ENCODE results near the gene LPAR3. TPM values are rescaled to one million over a fixed set of nuclear protein-coding genes. Genes with fewer than 3 reads are reported as not detected.

LPAR3 gene
- total RNA-seq, 4 donors from 2014 or later, result 0.40 to 1.4 (median 0.78) TPM; not detected in 1

- Histone ChIP-seq H3K9me3 (no peaks in the 10 kb centered on the region), H3K27me3 (no peaks in the 10 kb centered on the region), H3K36me3 (no peaks in the 10 kb centered on the region), H3K27ac (no peak overlapping the region), H3K4me3 (replicated peaks in 1 of 3) (no peak overlapping the region), H3K4me1 (no peaks in the 10 kb centered on the region)
- no peak for DNase-seq
- intact Hi-C loops (cut with DNase I), result no loop called here
- 55 to 67% methylated on average over 2 of the region's 2 CpGs for WGBS, 2 donors
- TF ChIP-seq CTCF (IDR thresholded peaks at IDR 0.05), result no peak
- no peak for TF ChIP-seq POLR2A (IDR thresholded peaks at IDR 0.05)
Observed at GRCh38 chr1:84870591-84870990, 22.4 kb downstream of the LPAR3 start.

GRCh38 chr1:84869720-84870119 lies 23.3 kb downstream of the LPAR3 start:
- DNase-seq, result no peak
- no peak for TF ChIP-seq POLR2A (IDR thresholded peaks at IDR 0.05)
- no peak for TF ChIP-seq CTCF (IDR thresholded peaks at IDR 0.05)
- Histone ChIP-seq H3K9me3 (no peaks in the 10 kb centered on the region), H3K36me3 (no peaks in the 10 kb centered on the region), H3K4me3 (replicated peaks in 1 of 3) (no peak overlapping the region), H3K4me1 (no peaks in the 10 kb centered on the region), H3K27ac (no peak overlapping the region), H3K27me3 (no peaks in the 10 kb centered on the region)
- intact Hi-C loops (cut with DNase I), result no loop called here
- 97 to 98% methylated on average over 1 of the region's 1 CpG for WGBS, 2 donors

GRCh38 chr1:84862810-84863251 lies 30.2 kb downstream of the LPAR3 start:
- no peak for DNase-seq
- Histone ChIP-seq H3K9me3 (no peaks in the 10 kb centered on the region), H3K27me3 (no peaks in the 10 kb centered on the region), H3K36me3 (no peaks in the 10 kb centered on the region), H3K4me1 (no peaks in the 10 kb centered on the region), H3K27ac (no peak overlapping the region), H3K4me3 (replicated peaks in 1 of 3) (no peak overlapping the region)
- TF ChIP-seq POLR2A (IDR thresholded peaks at IDR 0.05) (no peak), CTCF (IDR thresholded peaks at IDR 0.05) (no peak)
- intact Hi-C loops (cut with DNase I), result no loop called here
- WGBS, 2 donors, result 44 to 46% methylated on average over 5 of the region's 5 CpGs

GRCh38 chr1:84861988-84862644 lies 30.9 kb downstream of the LPAR3 start:
- no peaks in the 10 kb centered on the region for H3K27me3 ChIP-seq
- no peak overlapping the region for H3K27ac ChIP-seq
- no peaks in the 10 kb centered on the region for H3K4me1 ChIP-seq
- intact Hi-C loops (cut with DNase I), result no loop called here
- TF ChIP-seq POLR2A (IDR thresholded peaks at IDR 0.05), result no peak
- no peak for TF ChIP-seq CTCF (IDR thresholded peaks at IDR 0.05)
- no peaks in the 10 kb centered on the region for H3K36me3 ChIP-seq
- 73 to 76% methylated on average over 6 of the region's 6 CpGs for WGBS, 2 donors
- no peak for DNase-seq
- H3K9me3 ChIP-seq, result no peaks in the 10 kb centered on the region
- H3K4me3 ChIP-seq (replicated peaks in 1 of 3), result no peak overlapping the region

GRCh38 chr1:84861516-84861915 lies 31.5 kb downstream of the LPAR3 start:
- TF ChIP-seq CTCF (IDR thresholded peaks at IDR 0.05) (no peak), POLR2A (IDR thresholded peaks at IDR 0.05) (no peak)
- WGBS, 2 donors, result 47 to 57% methylated on average over 1 of the region's 1 CpG
- intact Hi-C loops (cut with DNase I), result no loop called here
- Histone ChIP-seq H3K4me1 (no peaks in the 10 kb centered on the region), H3K27ac (no peak overlapping the region), H3K4me3 (replicated peaks in 1 of 3) (no peak overlapping the region), H3K36me3 (no peaks in the 10 kb centered on the region), H3K27me3 (no peaks in the 10 kb centered on the region), H3K9me3 (no peaks in the 10 kb centered on the region)
- DNase-seq, result no peak
